ENCODE data around the gene ZNF354C.

The ZNF354C gene

GRCh38 chr5:179110528-179110927 lies 50.4 kb downstream of the ZNF354C start:
- Histone ChIP-seq H3K79me1 (replicated peaks; ENCODE audit: low read length, poor library complexity, severe bottlenecking) (no peaks in the 10 kb centered on the region), H3K27me3 (ENCODE audit: control insufficient read depth in 1 of 2, insufficient read depth in 1 of 2, low read length in 2 of 2) (no peaks in the 10 kb centered on the region), H2BK12ac (ENCODE audit: low read length in 2 of 2) (no peak overlapping the region), H3K36me3 (ENCODE audit: control insufficient read depth in 1 of 2, insufficient read depth in 2 of 2, low read depth in 1 of 2, low read length in 2 of 2) (peaks cover 0 to 44% of the 10 kb centered on the region in 2 experiments), H4K91ac (ENCODE audit: low read length) (no peak overlapping the region), H3K4me3 (ENCODE audit: insufficient read depth in 1 of 2, low read depth in 1 of 2, low read length in 2 of 2) (no peak overlapping the region), H2BK120ac (ENCODE audit: low read depth, low read length) (no peak overlapping the region), H3K27ac (ENCODE audit: low read length, poor library complexity, severe bottlenecking) (no peak overlapping the region), H3K14ac (ENCODE audit: low read length in 2 of 2) (no peak overlapping the region), H3K23ac (ENCODE audit: low read length in 2 of 2) (no peak overlapping the region), H2AFZ (ENCODE audit: low read depth, low read length) (no peak overlapping the region), H3K18ac (ENCODE audit: low read depth in 1 of 2, low read length in 2 of 2) (no peak overlapping the region), H3K9me3 (ENCODE audit: control insufficient read depth, low read length) (peaks cover 79% of the 10 kb centered on the region), H4K8ac (ENCODE audit: low read length) (no peak overlapping the region), H3K4ac (ENCODE audit: low read depth in 1 of 2, low read length in 2 of 2) (no peak overlapping the region), H2BK5ac (ENCODE audit: low read depth, low read length, poor library complexity, severe bottlenecking) (no peak overlapping the region), H3K4me2 (ENCODE audit: low read length, poor library complexity, severe bottlenecking) (no peak overlapping the region), H2BK15ac (ENCODE audit: low read depth, poor library complexity, severe bottlenecking) (no peak overlapping the region), H3K4me1 (ENCODE audit: control insufficient read depth, insufficient read depth, low read depth, low read length) (no peaks in the 10 kb centered on the region), H3K9ac (ENCODE audit: low read length) (no peak overlapping the region), H2AK5ac (ENCODE audit: low read length, severe bottlenecking) (no peak overlapping the region)
- DNase-seq = no peak
- 82% methylated on average over 6 of the region's 9 CpGs for WGBS

GRCh38 chr5:179111267-179112207 lies 51.4 kb downstream of the ZNF354C start:
- Histone ChIP-seq H3K23ac (ENCODE audit: low read length in 2 of 2) (no peak overlapping the region), H2AFZ (ENCODE audit: low read depth, low read length) (no peak overlapping the region), H3K9ac (ENCODE audit: low read length) (no peak overlapping the region), H2BK12ac (ENCODE audit: low read length in 2 of 2) (no peak overlapping the region), H3K9me3 (ENCODE audit: control insufficient read depth, low read length) (peaks cover 81% of the 10 kb centered on the region), H3K4me2 (ENCODE audit: low read length, poor library complexity, severe bottlenecking) (no peak overlapping the region), H3K4me1 (ENCODE audit: control insufficient read depth, insufficient read depth, low read depth, low read length) (no peaks in the 10 kb centered on the region), H2BK120ac (ENCODE audit: low read depth, low read length) (no peak overlapping the region), H2BK5ac (ENCODE audit: low read depth, low read length, poor library complexity, severe bottlenecking) (no peak overlapping the region), H3K79me1 (replicated peaks; ENCODE audit: low read length, poor library complexity, severe bottlenecking) (no peaks in the 10 kb centered on the region), H3K14ac (ENCODE audit: low read length in 2 of 2) (no peak overlapping the region), H3K18ac (ENCODE audit: low read depth in 1 of 2, low read length in 2 of 2) (no peak overlapping the region), H2AK5ac (ENCODE audit: low read length, severe bottlenecking) (no peak overlapping the region), H2BK15ac (ENCODE audit: low read depth, poor library complexity, severe bottlenecking) (no peak overlapping the region), H3K36me3 (ENCODE audit: control insufficient read depth in 1 of 2, insufficient read depth in 2 of 2, low read depth in 1 of 2, low read length in 2 of 2) (peaks cover 0 to 53% of the 10 kb centered on the region in 2 experiments), H4K91ac (ENCODE audit: low read length) (no peak overlapping the region), H4K8ac (ENCODE audit: low read length) (no peak overlapping the region), H3K27ac (ENCODE audit: low read length, poor library complexity, severe bottlenecking) (no peak overlapping the region), H3K4me3 (ENCODE audit: insufficient read depth in 1 of 2, low read depth in 1 of 2, low read length in 2 of 2) (no peak overlapping the region), H3K27me3 (ENCODE audit: control insufficient read depth in 1 of 2, insufficient read depth in 1 of 2, low read length in 2 of 2) (no peaks in the 10 kb centered on the region), H3K4ac (ENCODE audit: low read depth in 1 of 2, low read length in 2 of 2) (no peak overlapping the region)
- WGBS = 74% methylated on average over 19 of the region's 21 CpGs
- DNase-seq = no peak

GRCh38 chr5:179112469-179113142 lies 52.4 kb downstream of the ZNF354C start:
- H3K4ac ChIP-seq (ENCODE audit: low read depth in 1 of 2, low read length in 2 of 2) = no peak overlapping the region
- H2BK5ac ChIP-seq (ENCODE audit: low read depth, low read length, poor library complexity, severe bottlenecking) = no peak overlapping the region
- no peak overlapping the region for H3K4me2 ChIP-seq (ENCODE audit: low read length, poor library complexity, severe bottlenecking)
- H2AK5ac ChIP-seq (ENCODE audit: low read length, severe bottlenecking) = no peak overlapping the region
- H4K8ac ChIP-seq (ENCODE audit: low read length) = no peak overlapping the region
- H3K14ac ChIP-seq (ENCODE audit: low read length in 2 of 2) = no peak overlapping the region
- no peak overlapping the region for H2BK15ac ChIP-seq (ENCODE audit: low read depth, poor library complexity, severe bottlenecking)
- no peaks in the 10 kb centered on the region for H3K4me1 ChIP-seq (ENCODE audit: control insufficient read depth, insufficient read depth, low read depth, low read length)
- H4K91ac ChIP-seq (ENCODE audit: low read length) = no peak overlapping the region
- 90% methylated on average over 12 of the region's 12 CpGs for WGBS
- no peak overlapping the region for H3K23ac ChIP-seq (ENCODE audit: low read length in 2 of 2)
- H3K36me3 ChIP-seq (ENCODE audit: control insufficient read depth in 1 of 2, insufficient read depth in 2 of 2, low read depth in 1 of 2, low read length in 2 of 2) = peaks cover 0 to 58% of the 10 kb centered on the region in 2 experiments
- H2AFZ ChIP-seq (ENCODE audit: low read depth, low read length) = no peak overlapping the region
- no peak overlapping the region for H3K27ac ChIP-seq (ENCODE audit: low read length, poor library complexity, severe bottlenecking)
- H3K27me3 ChIP-seq (ENCODE audit: control insufficient read depth in 1 of 2, insufficient read depth in 1 of 2, low read length in 2 of 2) = no peaks in the 10 kb centered on the region
- H3K9ac ChIP-seq (ENCODE audit: low read length) = no peak overlapping the region
- no peak overlapping the region for H2BK12ac ChIP-seq (ENCODE audit: low read length in 2 of 2)
- H3K18ac ChIP-seq (ENCODE audit: low read depth in 1 of 2, low read length in 2 of 2) = no peak overlapping the region
- no peak overlapping the region for H3K4me3 ChIP-seq (ENCODE audit: insufficient read depth in 1 of 2, low read depth in 1 of 2, low read length in 2 of 2)
- H2BK120ac ChIP-seq (ENCODE audit: low read depth, low read length) = no peak overlapping the region
- H3K79me1 ChIP-seq (replicated peaks; ENCODE audit: low read length, poor library complexity, severe bottlenecking) = no peaks in the 10 kb centered on the region
- DNase-seq = no peak
- H3K9me3 ChIP-seq (ENCODE audit: control insufficient read depth, low read length) = peaks cover 73% of the 10 kb centered on the region

- Histone ChIP-seq H4K91ac (ENCODE audit: low read length) (no peak overlapping the region), H3K27ac (ENCODE audit: low read length, poor library complexity, severe bottlenecking) (no peak overlapping the region), H3K9me3 (ENCODE audit: control insufficient read depth, low read length) (peaks cover 68% of the 10 kb centered on the region), H4K8ac (ENCODE audit: low read length) (no peak overlapping the region), H2AFZ (ENCODE audit: low read depth, low read length) (no peak overlapping the region), H3K14ac (ENCODE audit: low read length in 2 of 2) (no peak overlapping the region), H3K23ac (ENCODE audit: low read length in 2 of 2) (no peak overlapping the region), H2BK5ac (ENCODE audit: low read depth, low read length, poor library complexity, severe bottlenecking) (no peak overlapping the region), H3K79me1 (replicated peaks; ENCODE audit: low read length, poor library complexity, severe bottlenecking) (no peaks in the 10 kb centered on the region), H3K4me3 (ENCODE audit: insufficient read depth in 1 of 2, low read depth in 1 of 2, low read length in 2 of 2) (no peak overlapping the region), H2AK5ac (ENCODE audit: low read length, severe bottlenecking) (no peak overlapping the region), H2BK12ac (ENCODE audit: low read length in 2 of 2) (no peak overlapping the region), H3K27me3 (ENCODE audit: control insufficient read depth in 1 of 2, insufficient read depth in 1 of 2, low read length in 2 of 2) (no peaks in the 10 kb centered on the region), H3K4ac (ENCODE audit: low read depth in 1 of 2, low read length in 2 of 2) (no peak overlapping the region), H2BK15ac (ENCODE audit: low read depth, poor library complexity, severe bottlenecking) (no peak overlapping the region), H3K36me3 (ENCODE audit: control insufficient read depth in 1 of 2, insufficient read depth in 2 of 2, low read depth in 1 of 2, low read length in 2 of 2) (peaks cover 0 to 60% of the 10 kb centered on the region in 2 experiments), H3K4me1 (ENCODE audit: control insufficient read depth, insufficient read depth, low read depth, low read length) (no peaks in the 10 kb centered on the region), H3K9ac (ENCODE audit: low read length) (no peak overlapping the region), H3K4me2 (ENCODE audit: low read length, poor library complexity, severe bottlenecking) (no peak overlapping the region), H3K18ac (ENCODE audit: low read depth in 1 of 2, low read length in 2 of 2) (no peak overlapping the region), H2BK120ac (ENCODE audit: low read depth, low read length) (no peak overlapping the region)
- 91% methylated on average over 13 of the region's 13 CpGs for WGBS
- no peak for DNase-seq
These were observed 53.0 kb downstream of the ZNF354C start for GRCh38 chr5:179113143-179113530.

Data from mesenchymal stem cell (in vitro differentiated cells and primary cell).